Measurements from ENCODE around the gene ALCAM.

DNA sequence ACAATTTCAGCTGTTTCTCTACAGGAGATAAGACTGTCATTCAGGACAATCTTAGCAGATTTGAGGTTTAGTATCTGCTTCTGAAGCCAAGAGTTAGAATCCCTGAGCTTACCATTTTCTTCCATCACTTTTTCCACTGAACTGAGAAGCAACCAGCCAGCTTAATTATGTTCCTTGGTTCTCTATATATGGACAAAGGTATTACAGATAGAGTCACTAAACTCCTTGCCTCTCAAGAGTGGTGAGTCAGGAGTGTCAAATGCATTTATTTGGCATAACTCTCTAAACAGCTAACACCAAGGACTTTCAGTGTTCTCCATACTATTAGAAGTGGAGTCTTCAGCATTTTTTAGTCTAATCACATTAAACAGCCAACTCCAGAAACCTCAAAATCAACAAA lies 239.3 kb downstream of the ALCAM start:
- TF ChIP-seq, protein P1, sequence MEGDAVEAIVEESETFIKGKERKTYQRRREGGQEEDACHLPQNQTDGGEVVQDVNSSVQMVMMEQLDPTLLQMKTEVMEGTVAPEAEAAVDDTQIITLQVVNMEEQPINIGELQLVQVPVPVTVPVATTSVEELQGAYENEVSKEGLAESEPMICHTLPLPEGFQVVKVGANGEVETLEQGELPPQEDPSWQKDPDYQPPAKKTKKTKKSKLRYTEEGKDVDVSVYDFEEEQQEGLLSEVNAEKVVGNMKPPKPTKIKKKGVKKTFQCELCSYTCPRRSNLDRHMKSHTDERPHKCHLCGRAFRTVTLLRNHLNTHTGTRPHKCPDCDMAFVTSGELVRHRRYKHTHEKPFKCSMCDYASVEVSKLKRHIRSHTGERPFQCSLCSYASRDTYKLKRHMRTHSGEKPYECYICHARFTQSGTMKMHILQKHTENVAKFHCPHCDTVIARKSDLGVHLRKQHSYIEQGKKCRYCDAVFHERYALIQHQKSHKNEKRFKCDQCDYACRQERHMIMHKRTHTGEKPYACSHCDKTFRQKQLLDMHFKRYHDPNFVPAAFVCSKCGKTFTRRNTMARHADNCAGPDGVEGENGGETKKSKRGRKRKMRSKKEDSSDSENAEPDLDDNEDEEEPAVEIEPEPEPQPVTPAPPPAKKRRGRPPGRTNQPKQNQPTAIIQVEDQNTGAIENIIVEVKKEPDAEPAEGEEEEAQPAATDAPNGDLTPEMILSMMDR (conservative IDR thresholded peaks at IDR 0.05 in 1 of 2, IDR thresholded peaks at IDR 0.05 in 1 of 2; ENCODE audit: low read depth in 1 of 2, low read length in 2 of 2) = no peak
- no peak for TF ChIP-seq EZH2 (IDR thresholded peaks at IDR 0.05; ENCODE audit: low read length, missing control alignments)
